OCI-LY3 (cell line): ENCODE measurements around the gene STARD13.

Experiments used
- H2AFZ ChIP-seq: fragments of 200-600, 300-600 bp; shearing (Covaris generic); 2 replicates; pipeline ENCODE4 v1.6.0; 2014; ENCODE audit warnings: antibody characterized with exemption, low read depth, low read length
- H3K27ac ChIP-seq: fragments of 200-600, 300-600 bp; sonication (generic); 2 replicates; pipeline ENCODE4 v1.5.1; 2014; ENCODE audit warnings: mild to moderate bottlenecking, low read length, moderate library complexity, mixed read lengths
- H3K27me3 ChIP-seq: fragments of 200-600, 300-600 bp; sonication (generic); 2 replicates; pipeline ENCODE4 v1.6.1; 2014; ENCODE audit warnings: low read depth, low read length, mixed read lengths
- H3K36me3 ChIP-seq: fragments of 200-600, 300-600 bp; sonication (generic); replicated peaks from 2 replicates; pipeline ENCODE3; 2014; ENCODE audit warnings: low read depth, low read length, mixed read lengths
- H3K4me1 ChIP-seq: fragments of 300-600, 200-600 bp; sonication (generic); 2 replicates; pipeline ENCODE4 v1.6.1; 2014; ENCODE audit warnings: low read length, mixed read lengths
- H3K4me2 ChIP-seq: fragments of 200-600, 300-600 bp; sonication (generic); 2 replicates; pipeline ENCODE4 v1.6.1; 2014; ENCODE audit warnings: low read length, mixed read lengths
- H3K4me3 ChIP-seq: fragments of 300-600, 200-600 bp; sonication (generic); 2 replicates; pipeline ENCODE4 v1.5.1; 2014; ENCODE audit warnings: antibody characterized with exemption, mild to moderate bottlenecking, low read length, moderate library complexity
- H3K79me2 ChIP-seq: fragments of 300-600, 200-600 bp; shearing (Covaris generic); 2 replicates; pipeline ENCODE4 v1.6.1; 2014; ENCODE audit warnings: mild to moderate bottlenecking, low read length, mixed read lengths
- H3K9ac ChIP-seq: fragments of 300-600, 200-600 bp; shearing (Covaris generic); 2 replicates; pipeline ENCODE4 v1.6.0; 2014; ENCODE audit warnings: mild to moderate bottlenecking, low read length, moderate library complexity
- H3K9me3 ChIP-seq: fragments of 200-600, 300-600 bp; shearing (Covaris generic); 2 replicates; pipeline ENCODE4 v1.6.1; 2014; ENCODE audit warnings: low read length, mixed read lengths; ENCODE audit not compliant: insufficient read depth
- H4K20me1 ChIP-seq: fragments of 200-600, 300-600 bp; sonication (generic); 2 replicates; pipeline ENCODE4 v1.6.1; 2016; ENCODE audit warnings: low read length, mixed read lengths; ENCODE audit not compliant: insufficient read depth
- EZH2phosphoT487 ChIP-seq: fragments of 200-600 bp; shearing (Covaris generic); IDR thresholded peaks from 2 replicates; pipeline ENCODE4 v1.6.1; 2018; ENCODE audit warnings: antibody characterized with exemption, mixed run types, low read depth
- TF ChIP-seq, protein P1 (sequence below): fragments of 200-600, 300-600 bp; sonication (generic); IDR thresholded peaks from 2 replicates; pipeline ENCODE4 v1.5.1; 2014; ENCODE audit warnings: antibody characterized with exemption, low read length, low read depth

STARD13 gene

DNA sequence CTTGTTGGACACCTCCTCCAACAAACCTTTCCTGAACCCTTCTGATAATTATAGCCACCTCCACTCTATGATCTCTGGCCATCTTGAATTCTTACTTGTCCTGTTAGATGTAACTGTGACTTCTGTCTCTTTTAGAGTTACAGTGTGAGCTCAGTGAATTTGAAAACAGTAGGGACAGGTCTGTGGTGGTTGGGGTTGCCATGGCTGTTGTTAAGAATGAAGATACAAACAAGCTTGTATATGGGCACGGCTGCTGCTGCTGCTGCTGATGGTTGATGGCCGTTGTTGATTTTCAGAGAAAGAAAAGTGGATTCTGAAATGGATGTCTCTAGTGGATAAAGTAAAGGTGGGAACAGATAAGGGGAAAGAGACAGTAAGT lies 101.5 kb downstream of the STARD13 start:
- no peak overlapping the region for H2AFZ ChIP-seq
- no peak overlapping the region for H3K27ac ChIP-seq
- no peaks in the 10 kb centered on the region for H3K27me3 ChIP-seq
- H3K9me3 ChIP-seq, result no peaks in the 10 kb centered on the region
- no peaks in the 10 kb centered on the region for H3K4me1 ChIP-seq
- H3K4me2 ChIP-seq, result no peak overlapping the region
- H3K9ac ChIP-seq, result no peak overlapping the region
- H3K4me3 ChIP-seq, result no peak overlapping the region
- no peaks in the 10 kb centered on the region for H3K36me3 ChIP-seq
- TF ChIP-seq EZH2phosphoT487, result no peak
- TF ChIP-seq, protein P1, sequence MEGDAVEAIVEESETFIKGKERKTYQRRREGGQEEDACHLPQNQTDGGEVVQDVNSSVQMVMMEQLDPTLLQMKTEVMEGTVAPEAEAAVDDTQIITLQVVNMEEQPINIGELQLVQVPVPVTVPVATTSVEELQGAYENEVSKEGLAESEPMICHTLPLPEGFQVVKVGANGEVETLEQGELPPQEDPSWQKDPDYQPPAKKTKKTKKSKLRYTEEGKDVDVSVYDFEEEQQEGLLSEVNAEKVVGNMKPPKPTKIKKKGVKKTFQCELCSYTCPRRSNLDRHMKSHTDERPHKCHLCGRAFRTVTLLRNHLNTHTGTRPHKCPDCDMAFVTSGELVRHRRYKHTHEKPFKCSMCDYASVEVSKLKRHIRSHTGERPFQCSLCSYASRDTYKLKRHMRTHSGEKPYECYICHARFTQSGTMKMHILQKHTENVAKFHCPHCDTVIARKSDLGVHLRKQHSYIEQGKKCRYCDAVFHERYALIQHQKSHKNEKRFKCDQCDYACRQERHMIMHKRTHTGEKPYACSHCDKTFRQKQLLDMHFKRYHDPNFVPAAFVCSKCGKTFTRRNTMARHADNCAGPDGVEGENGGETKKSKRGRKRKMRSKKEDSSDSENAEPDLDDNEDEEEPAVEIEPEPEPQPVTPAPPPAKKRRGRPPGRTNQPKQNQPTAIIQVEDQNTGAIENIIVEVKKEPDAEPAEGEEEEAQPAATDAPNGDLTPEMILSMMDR, result no peak
- H4K20me1 ChIP-seq, result no peaks in the 10 kb centered on the region
- no peaks in the 10 kb centered on the region for H3K79me2 ChIP-seq

DNA sequence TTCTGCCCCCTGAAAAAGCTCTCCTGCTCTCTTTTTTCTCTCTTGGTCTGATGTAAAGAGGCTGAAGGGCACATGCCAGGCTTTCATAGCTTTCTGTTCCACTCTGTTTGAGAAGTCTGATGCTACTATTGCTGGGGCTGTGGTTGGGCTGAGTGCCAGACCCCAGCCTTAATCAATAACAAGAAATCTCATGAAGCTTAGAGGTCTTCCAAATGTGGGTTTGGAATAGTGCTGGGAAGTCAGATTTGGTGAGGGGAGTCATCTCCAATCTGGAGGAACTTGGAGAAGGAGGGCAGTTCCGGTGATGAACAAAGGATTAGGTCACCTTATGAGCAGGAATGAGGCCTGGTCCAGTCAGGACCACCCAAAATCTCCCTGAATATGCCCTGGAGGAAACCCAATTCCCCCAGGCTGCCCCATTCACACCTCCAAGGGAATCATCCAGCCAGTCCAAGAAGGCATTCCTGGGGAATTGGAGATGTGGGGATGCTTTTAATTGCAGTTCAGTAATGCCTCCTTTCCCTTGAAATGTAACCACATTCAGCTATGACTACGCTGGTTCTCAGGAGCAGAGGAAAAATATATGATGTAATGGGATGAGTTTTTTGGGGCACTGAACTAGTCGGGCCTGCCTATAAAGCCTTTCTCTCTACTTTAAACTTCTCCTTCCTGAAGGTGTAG lies 102.0 kb downstream of the STARD13 start:
- H3K27ac ChIP-seq, result no peak overlapping the region
- H3K36me3 ChIP-seq, result no peaks in the 10 kb centered on the region
- no peaks in the 10 kb centered on the region for H3K4me1 ChIP-seq
- H3K4me2 ChIP-seq, result no peak overlapping the region
- H3K9me3 ChIP-seq, result no peaks in the 10 kb centered on the region
- H3K9ac ChIP-seq, result no peak overlapping the region
- H4K20me1 ChIP-seq, result no peaks in the 10 kb centered on the region
- H3K79me2 ChIP-seq, result no peaks in the 10 kb centered on the region
- H3K27me3 ChIP-seq, result no peaks in the 10 kb centered on the region
- TF ChIP-seq EZH2phosphoT487, result no peak
- TF ChIP-seq, protein P1, result no peak
- H2AFZ ChIP-seq, result no peak overlapping the region
- H3K4me3 ChIP-seq, result no peak overlapping the region

DNA sequence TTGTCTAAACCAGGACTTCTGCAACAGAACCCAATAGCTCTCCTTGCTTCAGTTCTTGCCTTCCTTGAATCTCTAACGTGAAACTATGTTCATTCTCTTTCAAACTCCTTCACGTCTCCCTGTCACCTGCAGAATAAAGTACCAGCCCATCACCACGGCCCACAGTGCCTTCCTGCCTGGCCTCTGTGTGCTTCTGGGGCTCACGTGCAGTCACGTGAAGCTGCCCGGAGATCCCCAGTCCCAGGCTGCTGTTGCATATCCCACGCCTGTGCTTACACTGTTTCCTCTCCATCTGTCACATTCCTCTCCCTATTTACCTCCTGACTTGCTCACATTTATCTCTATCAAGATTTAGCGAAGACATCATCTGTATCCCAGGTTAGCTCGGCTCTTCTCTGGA lies 102.8 kb downstream of the STARD13 start:
- Histone ChIP-seq H3K27ac (no peak overlapping the region), H2AFZ (no peak overlapping the region), H3K36me3 (no peaks in the 10 kb centered on the region), H3K9me3 (no peaks in the 10 kb centered on the region), H3K9ac (no peak overlapping the region), H3K4me1 (no peaks in the 10 kb centered on the region), H3K79me2 (no peaks in the 10 kb centered on the region), H4K20me1 (no peaks in the 10 kb centered on the region), H3K4me3 (no peak overlapping the region), H3K27me3 (no peaks in the 10 kb centered on the region), H3K4me2 (no peak overlapping the region)
- no peak for TF ChIP-seq EZH2phosphoT487
- TF ChIP-seq, protein P1, result no peak

DNA sequence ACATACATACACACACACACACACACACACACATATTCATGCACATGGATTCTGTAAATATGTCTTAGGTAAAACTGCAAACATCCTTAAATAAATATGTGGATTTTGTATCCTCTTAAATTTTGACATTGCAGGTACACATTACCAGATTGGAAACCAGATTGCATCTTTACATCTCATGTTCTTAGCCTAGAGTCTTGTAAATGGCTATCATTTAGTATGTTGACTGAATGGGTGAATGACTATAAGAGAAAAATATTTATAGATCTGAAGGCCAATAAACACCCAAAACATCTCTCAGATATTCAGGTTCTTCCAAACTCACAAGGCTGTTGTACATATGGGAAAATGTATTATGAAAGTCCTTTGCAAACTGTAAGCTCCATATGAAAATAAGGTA lies 104.3 kb downstream of the STARD13 start:
- H3K4me3 ChIP-seq, result no peak overlapping the region
- H4K20me1 ChIP-seq, result no peaks in the 10 kb centered on the region
- H3K36me3 ChIP-seq, result no peaks in the 10 kb centered on the region
- H3K27ac ChIP-seq, result no peak overlapping the region
- no peaks in the 10 kb centered on the region for H3K4me1 ChIP-seq
- H3K79me2 ChIP-seq, result no peaks in the 10 kb centered on the region
- TF ChIP-seq, protein P1, result no peak
- TF ChIP-seq EZH2phosphoT487, result no peak
- H3K9ac ChIP-seq, result no peak overlapping the region
- no peaks in the 10 kb centered on the region for H3K9me3 ChIP-seq
- no peaks in the 10 kb centered on the region for H3K27me3 ChIP-seq
- no peak overlapping the region for H3K4me2 ChIP-seq
- H2AFZ ChIP-seq, result no peak overlapping the region
